ENCODE data around the gene GATA5.

Gene GATA5

GRCh38 chr20:62470459-62470858 is 5.3 kb downstream of the GATA5 start:
- DNase-seq = no peak

GRCh38 chr20:62470001-62470400 is 5.8 kb downstream of the GATA5 start:
- DNase-seq = no peak

- DNase-seq = no peak
Observed at GRCh38 chr20:62469352-62469751, 6.4 kb downstream of the GATA5 start.

GRCh38 chr20:62466806-62467537 is 8.8 kb downstream of the GATA5 start:
- DNase-seq = no peak

GRCh38 chr20:62466072-62466760 is 9.6 kb downstream of the GATA5 start:
- DNase-seq = no peak

- no peak for DNase-seq
Observed at GRCh38 chr20:62464990-62465389, 10.8 kb downstream of the GATA5 start.

- DNase-seq = no peak
Observed at GRCh38 chr20:62464425-62464770, 11.4 kb downstream of the GATA5 start.

GRCh38 chr20:62463651-62464424 is 12.0 kb downstream of the GATA5 start:
- no peak for DNase-seq

GRCh38 chr20:62462976-62463592 is 12.7 kb downstream of the GATA5 start:
- no peak for DNase-seq

GRCh38 chr20:62461834-62462233 is 14.0 kb downstream of the GATA5 start:
- no peak for DNase-seq

- no peak for DNase-seq
Observed at GRCh38 chr20:62461157-62461556, 14.6 kb downstream of the GATA5 start.

- DNase-seq = no peak
Observed at GRCh38 chr20:62460678-62461077, 15.1 kb downstream of the GATA5 start.

GRCh38 chr20:62459488-62459887 is 16.3 kb downstream of the GATA5 start:
- DNase-seq = no peak

GRCh38 chr20:62458275-62459251 is 17.2 kb downstream of the GATA5 start:
- DNase-seq = no peak

GRCh38 chr20:62457831-62458230 is 18.0 kb downstream of the GATA5 start:
- DNase-seq = no peak

- DNase-seq = no peak
Observed at GRCh38 chr20:62457098-62457497, 18.7 kb downstream of the GATA5 start.

GRCh38 chr20:62455929-62456328 is 19.9 kb downstream of the GATA5 start:
- DNase-seq = no peak

- DNase-seq = no peak
Observed at GRCh38 chr20:62454904-62455636, 20.7 kb downstream of the GATA5 start.

- no peak for DNase-seq
Observed at GRCh38 chr20:62453186-62453808, 22.5 kb downstream of the GATA5 start.

- DNase-seq = no peak
Observed at GRCh38 chr20:62452475-62453095, 23.2 kb downstream of the GATA5 start.
